HG03460 (cell line): Measurements from ENCODE around the gene PPP1R3E.

Experiments used
- ATAC-seq: cut with Tn5 transposase; IDR thresholded peaks from one replicate; pipeline ENCODE4 v1.9.1; 2021; ENCODE audit not compliant: unreplicated experiment

The PPP1R3E gene

DNA sequence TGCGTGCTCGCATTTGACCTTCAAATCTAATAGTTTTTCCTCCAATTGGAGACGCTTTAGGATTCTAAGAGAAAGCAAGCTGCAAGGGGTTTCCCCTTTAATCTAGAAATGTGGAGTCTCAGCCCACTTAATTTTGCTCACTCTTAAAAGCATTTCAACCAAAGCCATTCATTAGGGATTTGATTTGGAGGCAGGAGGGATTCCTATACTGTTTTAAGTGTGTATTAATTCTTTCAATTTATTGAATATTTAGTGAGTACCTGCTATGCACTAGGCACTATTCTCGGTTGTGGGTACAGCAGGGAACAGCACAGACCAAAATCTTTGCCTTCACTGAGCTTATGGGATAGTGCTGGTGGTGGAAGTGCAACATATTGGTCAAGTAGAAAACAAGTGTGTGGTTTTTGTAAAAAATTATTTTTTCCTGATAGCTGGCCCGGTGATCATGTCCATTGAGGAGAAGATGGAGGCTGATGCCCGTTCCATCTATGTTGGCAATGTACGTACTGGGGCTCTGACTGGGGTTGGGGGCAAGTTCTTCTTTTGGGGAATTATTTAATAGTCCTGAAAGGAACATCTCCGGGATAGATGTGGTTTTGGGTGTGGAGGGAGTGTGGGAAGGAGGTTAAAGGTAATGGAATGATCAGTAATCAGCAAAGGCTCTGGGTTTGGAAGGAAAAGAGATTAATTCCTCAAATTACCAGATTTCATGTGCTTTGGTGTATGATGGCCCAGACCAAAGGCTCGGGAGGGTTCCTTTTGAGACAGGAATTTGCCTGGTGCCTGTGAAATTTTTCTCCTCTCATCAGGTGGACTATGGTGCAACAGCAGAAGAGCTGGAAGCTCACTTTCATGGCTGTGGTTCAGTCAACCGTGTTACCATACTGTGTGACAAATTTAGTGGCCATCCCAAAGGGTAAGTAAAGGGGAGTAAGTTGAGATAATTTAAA, 20.2 kb upstream of the PPP1R3E start:
- no peak for ATAC-seq

DNA sequence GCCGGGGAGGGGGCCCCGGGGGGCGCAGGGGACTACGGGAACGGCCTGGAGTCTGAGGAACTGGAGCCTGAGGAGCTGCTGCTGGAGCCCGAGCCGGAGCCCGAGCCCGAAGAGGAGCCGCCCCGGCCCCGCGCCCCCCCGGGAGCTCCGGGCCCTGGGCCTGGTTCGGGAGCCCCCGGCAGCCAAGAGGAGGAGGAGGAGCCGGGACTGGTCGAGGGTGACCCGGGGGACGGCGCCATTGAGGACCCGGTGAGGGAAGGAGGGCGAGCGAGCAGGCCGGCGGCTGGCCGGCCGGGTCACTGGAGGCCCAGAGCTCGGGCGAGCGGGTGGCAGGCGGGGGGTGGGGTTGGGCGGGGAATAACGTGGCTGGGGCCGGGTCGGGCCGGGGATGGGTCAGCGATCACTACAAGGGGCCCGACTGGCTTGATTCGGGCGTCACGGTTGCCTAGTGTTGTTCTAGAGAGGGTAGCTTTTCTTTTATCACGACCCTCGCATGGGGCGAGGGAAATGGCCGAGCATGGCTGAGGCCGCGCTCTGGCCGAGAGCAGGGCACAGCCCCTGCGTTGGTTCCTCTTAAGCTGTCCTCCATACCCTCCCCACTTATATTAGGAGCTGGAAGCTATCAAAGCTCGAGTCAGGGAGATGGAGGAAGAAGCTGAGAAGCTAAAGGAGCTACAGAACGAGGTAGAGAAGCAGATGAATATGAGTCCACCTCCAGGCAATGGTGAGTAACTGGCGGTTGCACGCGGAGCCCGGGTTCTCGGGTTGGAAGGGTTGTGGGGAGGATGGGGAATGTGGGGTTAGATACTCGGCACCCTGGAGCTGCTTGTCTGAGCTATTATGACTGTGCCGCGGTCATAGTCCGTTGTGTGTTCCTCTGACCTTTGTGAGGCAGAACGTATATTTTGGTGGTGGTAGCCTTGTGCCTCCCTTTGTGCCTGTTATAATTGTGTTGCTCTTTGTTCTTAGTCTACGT, 19.2 kb upstream of the PPP1R3E start:
- ATAC-seq: peak; percentile 6

DNA sequence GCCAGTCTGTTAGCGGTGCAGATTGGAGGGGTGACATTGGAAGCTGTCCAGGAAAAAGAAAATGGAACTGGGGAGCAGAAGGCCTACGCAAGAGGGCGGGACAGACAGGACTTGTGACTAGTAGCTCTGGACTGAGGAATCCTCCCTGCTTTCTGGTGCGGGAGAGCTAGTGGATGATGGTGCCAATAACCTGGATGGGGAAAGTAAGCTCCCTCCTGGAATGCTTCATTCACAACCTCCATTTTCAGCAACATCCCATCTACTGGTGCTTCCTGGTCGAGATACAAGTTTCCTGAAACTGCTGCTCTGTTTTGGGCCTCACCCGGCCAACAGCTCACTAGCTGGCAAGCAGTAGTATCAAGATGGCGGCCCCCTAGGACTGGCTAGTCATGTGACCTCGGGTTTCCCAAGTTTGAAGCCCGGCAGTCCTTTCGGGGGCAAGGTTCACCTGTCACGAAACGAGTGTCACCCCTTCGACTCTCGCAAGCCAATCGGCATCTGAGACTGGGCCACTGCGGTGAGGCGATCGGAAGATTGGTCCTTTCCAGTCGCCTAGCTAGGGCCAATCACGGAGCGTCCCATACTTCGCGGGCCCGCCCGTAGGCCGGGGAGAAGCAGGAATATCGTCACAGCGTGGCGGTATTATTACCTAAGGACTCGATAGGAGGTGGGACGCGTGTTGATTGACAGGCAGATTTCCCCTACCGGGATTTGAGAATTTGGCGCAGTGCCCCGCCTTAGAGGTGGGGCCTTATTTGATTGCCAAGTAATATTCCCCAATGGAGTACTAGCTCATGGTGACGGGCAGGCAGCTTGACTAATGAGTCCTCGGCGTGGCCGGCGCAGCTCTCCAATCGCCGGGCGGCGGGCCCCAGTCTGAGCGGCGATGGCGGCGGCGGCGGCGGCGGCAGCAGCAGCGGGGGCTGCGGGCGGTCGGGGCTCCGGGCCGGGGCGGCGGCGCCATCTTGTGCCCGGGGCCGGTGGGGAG, 18.2 kb upstream of the PPP1R3E start, which contains the start of gene PABPN1:
PABPN1 (plus strand) TSS at position 874 of the 988 bp plus-strand sequence; CDS start at position 887, 13 bp downstream.
- ATAC-seq: peak; percentile 89

DNA sequence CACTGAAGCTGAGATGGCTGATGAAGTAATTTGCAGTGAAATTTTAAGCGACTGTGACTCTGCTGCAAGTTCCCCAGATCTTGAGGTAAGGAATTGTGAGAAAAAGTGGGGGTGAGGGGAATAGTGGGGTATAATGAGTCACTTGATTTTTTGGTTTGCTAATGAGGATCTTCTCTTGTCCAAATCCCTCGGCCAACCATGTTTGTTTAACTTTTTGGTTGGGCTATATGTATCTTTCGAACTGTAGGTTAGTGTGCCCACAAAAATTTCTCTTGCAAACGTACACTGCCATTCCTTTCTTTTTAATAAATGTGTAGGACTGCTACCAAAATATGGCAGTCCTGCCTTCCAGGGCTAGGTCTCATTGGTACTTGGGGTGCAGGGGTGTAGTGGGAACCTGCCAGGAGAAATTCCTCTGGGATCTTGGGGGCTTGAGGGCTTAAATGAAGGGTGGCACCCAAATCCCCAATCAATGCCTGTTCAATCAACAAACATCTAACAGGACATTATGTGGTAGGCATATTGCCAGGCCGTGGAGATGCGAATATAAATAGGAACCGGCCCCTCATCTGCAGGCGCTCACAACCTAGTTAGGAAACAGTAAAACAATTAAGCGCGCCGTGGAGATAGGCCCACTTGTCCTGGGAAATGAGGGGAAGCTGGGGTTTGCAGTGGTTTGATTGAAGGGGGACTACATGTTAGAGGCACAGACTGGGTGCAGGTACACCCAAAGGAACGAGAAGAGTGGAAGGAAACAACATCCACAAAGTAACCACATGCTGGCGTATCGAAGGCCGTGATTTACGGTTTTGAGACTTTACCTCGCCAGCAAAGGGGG, 17.3 kb upstream of the PPP1R3E start:
- ATAC-seq: no peak

- ATAC-seq: no peak
These were observed 13.6 kb upstream of the PPP1R3E start for GRCh38 chr14:23316300-23316699.

DNA sequence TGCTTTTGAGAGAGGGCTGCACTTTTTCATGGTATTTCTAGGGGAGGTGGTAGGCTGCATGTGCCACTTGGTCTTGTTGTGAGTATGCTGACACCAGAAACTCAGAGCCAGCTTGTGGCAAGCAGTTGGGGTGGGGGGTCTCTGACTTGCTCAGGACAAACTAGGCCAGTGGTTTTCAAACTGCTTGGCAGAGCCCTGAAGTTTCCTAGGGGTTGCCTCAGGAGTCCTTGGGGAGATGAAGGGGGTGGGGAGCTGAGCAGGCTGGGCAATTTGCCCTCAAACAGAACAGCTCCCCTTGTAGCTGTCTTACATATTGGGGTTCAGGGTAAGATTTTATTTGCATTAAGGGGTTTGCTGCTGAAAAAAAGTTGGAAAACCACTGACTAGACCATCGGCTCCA, 7.9 kb upstream of the PPP1R3E start:
- ATAC-seq: no peak

- ATAC-seq: no peak
These were observed 6.2 kb upstream of the PPP1R3E start for GRCh38 chr14:23308721-23309445.

DNA sequence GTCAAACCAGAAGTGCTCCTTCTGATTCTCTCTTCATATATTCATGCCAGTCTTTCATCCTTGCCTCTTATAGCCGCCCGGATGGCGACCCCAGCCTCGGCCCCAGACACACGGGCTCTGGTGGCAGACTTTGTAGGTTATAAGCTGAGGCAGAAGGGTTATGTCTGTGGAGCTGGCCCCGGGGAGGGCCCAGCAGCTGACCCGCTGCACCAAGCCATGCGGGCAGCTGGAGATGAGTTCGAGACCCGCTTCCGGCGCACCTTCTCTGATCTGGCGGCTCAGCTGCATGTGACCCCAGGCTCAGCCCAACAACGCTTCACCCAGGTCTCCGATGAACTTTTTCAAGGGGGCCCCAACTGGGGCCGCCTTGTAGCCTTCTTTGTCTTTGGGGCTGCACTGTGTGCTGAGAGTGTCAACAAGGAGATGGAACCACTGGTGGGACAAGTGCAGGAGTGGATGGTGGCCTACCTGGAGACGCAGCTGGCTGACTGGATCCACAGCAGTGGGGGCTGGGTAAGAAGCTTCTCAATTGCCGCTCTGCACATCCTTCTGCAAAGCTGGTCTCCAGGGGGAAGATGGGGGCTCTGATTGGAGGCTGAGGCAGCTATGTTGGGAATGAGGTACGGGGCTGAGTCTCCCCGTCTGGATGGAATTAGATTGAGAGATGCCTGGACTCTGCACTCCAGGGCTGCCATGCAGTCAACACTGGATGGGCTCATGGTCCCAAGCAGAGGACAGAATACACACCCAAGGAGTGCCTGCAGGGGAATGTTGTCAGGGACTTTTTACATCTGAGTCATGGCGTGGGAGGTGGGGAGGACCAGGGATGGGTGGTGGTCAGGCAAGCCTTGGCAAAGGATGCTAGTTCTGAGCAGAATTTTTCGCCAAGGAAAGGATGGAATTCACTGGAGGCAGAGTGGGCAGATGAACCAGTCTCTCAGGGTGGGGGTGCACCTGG, 5.3 kb upstream of the PPP1R3E start:
- no peak for ATAC-seq

DNA sequence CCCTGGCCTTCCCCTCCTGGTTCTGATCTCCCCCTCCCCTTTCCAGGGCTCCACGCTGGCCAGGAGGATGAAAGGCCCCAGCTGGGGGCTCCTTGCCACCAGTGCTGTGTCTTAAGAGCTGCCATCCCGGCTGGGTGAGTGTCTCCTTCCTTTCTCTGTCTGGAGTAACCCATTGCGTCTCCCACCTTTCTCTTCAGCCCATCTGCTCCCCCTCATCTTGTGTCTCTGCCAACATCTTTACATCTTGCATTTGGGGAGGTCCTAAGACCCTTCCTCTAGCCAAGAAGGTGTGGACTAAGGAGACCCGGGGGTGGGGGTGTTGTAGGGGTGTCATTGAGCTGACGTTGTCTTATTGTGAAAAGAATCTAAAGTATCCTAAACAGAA, 4.5 kb upstream of the PPP1R3E start:
- no peak for ATAC-seq

GRCh38 chr14:23306412-23307145, 3.9 kb upstream of the PPP1R3E start, which contains the start of gene BCL2L2:
Gene BCL2L2 (plus strand): TSS chr14:23306833. CDS start chr14:23307768, 935 bp downstream.
- ATAC-seq: no peak

- peak; percentile 10 for ATAC-seq
These were observed 730 bp downstream of the PPP1R3E start for GRCh38 chr14:23301969-23302289.

DNA sequence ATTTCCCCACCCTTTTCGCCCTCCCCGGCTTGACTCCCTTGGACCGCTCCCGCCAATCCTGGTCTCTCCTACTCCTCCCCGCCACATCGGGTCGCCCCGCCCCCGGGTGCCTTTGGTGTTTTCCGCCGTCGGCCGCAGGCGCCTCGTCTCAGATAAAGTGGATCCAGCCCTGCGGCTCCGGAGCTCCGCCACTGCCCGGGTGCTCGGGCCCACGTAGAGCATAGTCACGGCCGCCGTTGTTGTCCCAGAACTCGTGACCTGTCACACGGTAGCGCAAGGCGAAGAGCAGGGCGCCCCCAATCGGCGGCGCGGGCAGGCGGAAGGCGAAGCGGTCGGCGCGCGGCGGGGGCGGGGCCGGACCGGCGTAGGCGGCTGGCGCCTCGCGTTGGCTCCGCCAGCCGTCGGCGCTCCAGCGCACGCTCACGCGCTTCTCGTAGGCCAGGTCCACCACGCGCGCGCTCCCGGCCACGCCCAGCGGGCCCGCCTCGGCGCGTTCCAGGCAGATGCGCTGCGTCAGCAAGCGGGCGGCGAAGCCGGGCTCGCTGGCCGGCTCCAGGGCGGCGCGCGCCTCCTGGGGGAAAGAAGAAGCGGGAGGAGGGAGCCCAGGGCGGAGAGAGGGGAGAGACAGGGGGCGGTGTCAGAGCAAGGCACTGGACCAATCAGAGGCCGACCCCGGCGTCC, 1.2 kb downstream of the PPP1R3E start:
- ATAC-seq: peak; percentile 72

- ATAC-seq: no peak
These were observed 1.9 kb downstream of the PPP1R3E start for GRCh38 chr14:23300687-23301223.

- no peak for ATAC-seq
These were observed 2.5 kb downstream of the PPP1R3E start for GRCh38 chr14:23299986-23300686.

DNA sequence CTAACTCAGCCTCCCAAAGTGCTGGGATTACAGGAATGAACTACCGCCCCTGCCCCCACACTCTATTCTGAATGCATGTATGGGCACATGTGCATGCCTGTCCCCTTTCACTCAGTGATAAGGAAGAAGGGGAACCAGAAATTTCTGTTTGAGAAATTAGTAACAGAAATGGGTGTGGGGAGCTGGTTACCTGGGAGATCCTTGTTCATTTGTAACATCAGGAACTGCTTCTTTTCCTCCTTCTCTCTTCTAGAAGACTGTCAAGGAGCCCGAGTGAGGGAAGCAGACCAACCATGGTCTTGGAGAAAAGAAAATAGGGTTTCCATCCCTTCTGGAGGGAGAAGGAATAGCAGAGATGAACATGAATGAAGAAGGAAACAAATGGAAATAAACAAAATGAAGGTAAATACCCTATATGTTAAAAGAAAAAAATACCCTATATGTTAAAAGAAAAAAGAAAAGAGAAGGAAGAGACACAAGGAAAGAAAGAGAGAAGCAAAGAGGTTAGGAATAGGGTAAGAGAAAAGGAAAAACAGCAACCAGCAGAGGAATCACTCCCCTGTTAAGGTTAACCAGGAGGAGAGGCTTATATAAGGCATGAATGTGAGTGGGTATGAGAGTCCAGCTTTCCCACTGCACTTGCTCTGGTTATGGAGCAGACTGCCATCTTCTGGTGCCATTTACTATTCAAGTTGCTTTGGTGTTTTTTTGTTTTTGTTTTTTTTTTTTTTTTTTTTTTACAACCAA, 3.3 kb downstream of the PPP1R3E start:
- ATAC-seq: no peak
